Fibroblast of mammary gland (primary cell): Measurements from ENCODE around the gene TP53RK.

ENCODE experiments used
- DNase-seq: peaks from one replicate; pipeline ENCODE4 v3.0.0-alpha.2; 2010; ENCODE audit warnings: low read depth
- H3K4me3 ChIP-seq: 2 replicates; pipeline ENCODE4 v1.5.1; 2011; ENCODE audit warnings: low read depth, mild to moderate bottlenecking, low read length, moderate library complexity; ENCODE audit not compliant: control insufficient read depth
- CTCF ChIP-seq: conservative IDR thresholded peaks from 2 replicates; pipeline ENCODE4 v1.5.1; 2011; ENCODE audit warnings: low read depth, low read length, inconsistent platforms; ENCODE audit not compliant: control insufficient read depth, insufficient read depth

TP53RK gene

GRCh38 chr20:46673394-46674252 is 15.6 kb downstream of the TP53RK start:
- no peak overlapping the region for H3K4me3 ChIP-seq
- TF ChIP-seq CTCF = no peak
- no peak for DNase-seq

DNA sequence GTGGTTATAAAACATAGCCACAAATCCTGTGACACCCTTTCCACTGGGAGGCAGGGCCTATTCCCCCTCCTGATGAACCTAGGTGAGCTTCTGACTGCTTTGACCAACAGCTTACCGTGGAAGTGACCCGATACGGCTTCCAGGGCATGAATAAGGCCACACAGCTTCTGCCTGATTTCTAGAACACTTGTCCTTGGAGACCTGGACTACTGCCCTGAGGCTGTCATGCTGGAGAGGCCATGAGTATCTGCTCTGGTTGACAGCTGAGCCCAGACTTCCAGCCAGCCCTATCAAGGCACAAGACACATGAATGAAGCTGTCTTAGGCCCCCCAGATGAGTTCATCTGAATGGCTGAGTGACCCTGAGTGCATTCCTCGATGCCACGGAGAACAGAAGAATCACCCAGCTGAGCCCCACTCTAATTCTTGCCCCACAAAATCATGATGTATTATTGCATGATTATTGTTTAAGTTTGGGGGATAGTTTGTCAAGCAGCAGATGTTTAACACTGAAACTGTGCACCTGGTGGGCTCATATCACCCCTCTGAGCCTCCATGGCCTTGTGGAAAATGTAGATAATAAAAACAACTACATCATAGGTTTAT is 16.6 kb downstream of the TP53RK start:
- TF ChIP-seq CTCF = no peak
- DNase-seq = no peak
- H3K4me3 ChIP-seq = no peak overlapping the region

GRCh38 chr20:46671866-46672542 is 17.2 kb downstream of the TP53RK start:
- H3K4me3 ChIP-seq = no peak overlapping the region
- no peak for TF ChIP-seq CTCF
- DNase-seq = no peak

DNA sequence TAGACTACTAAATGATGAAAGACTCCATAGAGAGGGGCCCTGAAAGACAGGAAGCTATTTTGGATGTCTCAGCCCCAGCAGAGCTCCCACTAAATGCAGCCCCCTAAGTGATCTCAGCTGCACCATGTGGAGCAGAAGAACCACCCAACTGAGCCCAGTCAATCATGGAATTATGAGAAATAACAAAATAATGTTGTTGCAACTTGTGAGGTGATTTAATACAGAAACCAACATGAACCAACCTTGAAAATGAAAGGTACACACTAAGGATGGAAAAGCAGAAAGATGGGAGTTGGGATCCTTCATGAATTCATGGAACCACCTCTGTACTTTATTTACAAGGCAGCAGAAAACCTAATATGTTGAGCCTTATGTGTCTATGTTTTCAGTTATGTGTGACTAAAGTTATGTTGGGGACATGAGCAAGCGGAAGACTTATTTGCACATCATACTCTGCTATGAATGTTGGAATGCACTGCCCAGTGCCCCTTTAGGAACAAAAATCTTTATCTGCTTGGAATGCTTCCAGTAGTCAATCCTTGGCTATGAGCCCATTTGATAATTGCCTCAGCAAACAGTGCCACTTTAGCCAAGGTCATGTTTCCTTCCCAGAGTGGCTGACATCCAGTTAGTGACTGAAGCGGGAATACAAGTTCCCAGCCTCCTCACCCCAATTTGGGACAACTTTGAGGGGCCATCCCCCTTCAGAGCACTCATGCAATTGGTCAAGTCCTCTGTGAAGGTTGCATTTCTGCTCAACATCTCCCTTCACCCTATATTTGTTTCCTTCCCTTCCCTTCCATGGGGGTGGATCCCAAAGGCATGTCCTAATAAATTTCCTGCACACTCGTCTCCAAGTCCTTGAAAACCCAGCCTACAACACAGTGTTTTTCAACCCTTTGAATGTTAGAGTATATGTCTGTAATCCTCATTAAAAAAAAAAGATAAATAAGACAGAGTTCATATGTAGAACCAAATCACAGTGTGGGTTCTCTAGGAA is 18.4 kb downstream of the TP53RK start:
- no peak for DNase-seq
- H3K4me3 ChIP-seq = no peak overlapping the region
- no peak for TF ChIP-seq CTCF

GRCh38 chr20:46670228-46670584 is 19.0 kb downstream of the TP53RK start:
- TF ChIP-seq CTCF = no peak
- H3K4me3 ChIP-seq = no peak overlapping the region
- no peak for DNase-seq
